Activated naive CD8-positive, alpha-beta T cell (primary cell): ENCODE results near the gene PRIM2.
"Not testable (repeated sequence)": the region's sequence is repeated elsewhere in the genome, so short reads cannot be mapped to it uniquely, and the experiment has no call there.

Experiments used
- H3K27ac Mint-ChIP-seq: one replicate; pipeline ENCODE4 v1.8.0; 2021; ENCODE audit warnings: mixed read lengths
- H3K27me3 Mint-ChIP-seq: one replicate; pipeline ENCODE4 v1.8.0; 2021; ENCODE audit warnings: mixed read lengths
- H3K36me3 Mint-ChIP-seq: one replicate; pipeline ENCODE4 v1.8.0; 2021; ENCODE audit warnings: mixed read lengths
- H3K4me1 Mint-ChIP-seq: one replicate; pipeline ENCODE4 v1.8.0; 2021; ENCODE audit warnings: low read depth, mixed read lengths
- H3K4me3 Mint-ChIP-seq: one replicate; pipeline ENCODE4 v1.8.0; 2021; ENCODE audit warnings: mild to moderate bottlenecking, mixed read lengths
- H3K9me3 Mint-ChIP-seq: one replicate; pipeline ENCODE4 v1.8.0; 2021; ENCODE audit warnings: low read depth, mixed read lengths

The PRIM2 gene

GRCh38 chr6:57315851-57316250 lies 1.6 kb upstream of the PRIM2 start:
- Mint-ChIP-seq H3K36me3 (peaks cover 9% of the 10 kb centered on the region), H3K27ac (no peak overlapping the region), H3K4me3 (no peak overlapping the region), H3K27me3 (no peaks in the 10 kb centered on the region), H3K4me1 (peaks cover 24% of the 10 kb centered on the region), H3K9me3 (no peaks in the 10 kb centered on the region)

- Mint-ChIP-seq H3K4me1 (peaks cover 30% of the 10 kb centered on the region), H3K9me3 (no peaks in the 10 kb centered on the region), H3K36me3 (peaks cover 14% of the 10 kb centered on the region), H3K27me3 (no peaks in the 10 kb centered on the region), H3K4me3 (peak overlapping the region; percentile 99), H3K27ac (peak overlapping the region; percentile 73)
Observed at GRCh38 chr6:57316581-57317059, 810 bp upstream of the PRIM2 start.

- H3K4me3 Mint-ChIP-seq = no peak overlapping the region
- H3K27me3 Mint-ChIP-seq = no peaks in the 10 kb centered on the region
- H3K4me1 Mint-ChIP-seq = peaks cover 17% of the 10 kb centered on the region
- H3K9me3 Mint-ChIP-seq = peaks cover 7% of the 10 kb centered on the region
- H3K36me3 Mint-ChIP-seq = peaks cover 39% of the 10 kb centered on the region
- no peak overlapping the region for H3K27ac Mint-ChIP-seq
Observed at GRCh38 chr6:57324538-57324937, 7.1 kb downstream of the PRIM2 start.

GRCh38 chr6:57327311-57327710 lies 9.9 kb downstream of the PRIM2 start:
- Mint-ChIP-seq H3K36me3 (peaks cover 46% of the 10 kb centered on the region), H3K27ac (no peak overlapping the region), H3K4me1 (peaks cover 11% of the 10 kb centered on the region), H3K4me3 (no peak overlapping the region), H3K27me3 (no peaks in the 10 kb centered on the region), H3K9me3 (peaks cover 17% of the 10 kb centered on the region)

GRCh38 chr6:57328074-57328473 lies 10.6 kb downstream of the PRIM2 start:
- Mint-ChIP-seq H3K36me3 (peaks cover 47% of the 10 kb centered on the region), H3K9me3 (peaks cover 23% of the 10 kb centered on the region), H3K4me3 (no peak overlapping the region), H3K4me1 (peaks cover 7% of the 10 kb centered on the region), H3K27me3 (no peaks in the 10 kb centered on the region), H3K27ac (no peak overlapping the region)

GRCh38 chr6:57329933-57330332 lies 12.5 kb downstream of the PRIM2 start:
- peaks cover 58% of the 10 kb centered on the region for H3K36me3 Mint-ChIP-seq
- H3K27ac Mint-ChIP-seq = no peak overlapping the region
- no peak overlapping the region for H3K4me3 Mint-ChIP-seq
- peaks cover 7% of the 10 kb centered on the region for H3K4me1 Mint-ChIP-seq
- peaks cover 23% of the 10 kb centered on the region for H3K9me3 Mint-ChIP-seq
- H3K27me3 Mint-ChIP-seq = no peaks in the 10 kb centered on the region

- peaks cover 4% of the 10 kb centered on the region for H3K9me3 Mint-ChIP-seq
- H3K27ac Mint-ChIP-seq = no peak overlapping the region
- no peaks in the 10 kb centered on the region for H3K4me1 Mint-ChIP-seq
- H3K36me3 Mint-ChIP-seq = peaks cover 4% of the 10 kb centered on the region
- H3K4me3 Mint-ChIP-seq = no peak overlapping the region
- H3K27me3 Mint-ChIP-seq = no peaks in the 10 kb centered on the region
Observed at GRCh38 chr6:57342148-57342669, 24.8 kb downstream of the PRIM2 start.

- not testable (repeated sequence) for H3K9me3 Mint-ChIP-seq, H3K36me3 Mint-ChIP-seq, H3K27me3 Mint-ChIP-seq, H3K4me3 Mint-ChIP-seq, H3K27ac Mint-ChIP-seq, H3K4me1 Mint-ChIP-seq
Observed at GRCh38 chr6:57343342-57343741, 25.9 kb downstream of the PRIM2 start.

- peaks cover 14% of the 10 kb centered on the region for H3K4me1 Mint-ChIP-seq
- not testable (repeated sequence) for H3K36me3 Mint-ChIP-seq, H3K27ac Mint-ChIP-seq, H3K27me3 Mint-ChIP-seq, H3K9me3 Mint-ChIP-seq, H3K4me3 Mint-ChIP-seq
Observed at GRCh38 chr6:57346715-57347114, 29.3 kb downstream of the PRIM2 start.

GRCh38 chr6:57347597-57347996 lies 30.2 kb downstream of the PRIM2 start:
- not testable (repeated sequence) for H3K9me3 Mint-ChIP-seq, H3K27ac Mint-ChIP-seq
- peaks cover 14% of the 10 kb centered on the region for H3K4me1 Mint-ChIP-seq

GRCh38 chr6:57350443-57350842 lies 33.0 kb downstream of the PRIM2 start:
- H3K9me3 Mint-ChIP-seq, H3K4me3 Mint-ChIP-seq, H3K36me3 Mint-ChIP-seq, H3K27ac Mint-ChIP-seq, H3K27me3 Mint-ChIP-seq: not testable (repeated sequence)
- peaks cover 14% of the 10 kb centered on the region for H3K4me1 Mint-ChIP-seq

More at GRCh38 chr6:57347597-57347996, 30.2 kb downstream of the PRIM2 start:
- not testable (repeated sequence) for H3K36me3 Mint-ChIP-seq, H3K27me3 Mint-ChIP-seq, H3K4me3 Mint-ChIP-seq

- not testable (repeated sequence) for H3K27me3 Mint-ChIP-seq, H3K36me3 Mint-ChIP-seq, H3K27ac Mint-ChIP-seq, H3K4me3 Mint-ChIP-seq, H3K9me3 Mint-ChIP-seq
- peaks cover 17% of the 10 kb centered on the region for H3K4me1 Mint-ChIP-seq
Observed at GRCh38 chr6:57352596-57352995, 35.2 kb downstream of the PRIM2 start.

- H3K4me3 Mint-ChIP-seq, H3K27me3 Mint-ChIP-seq, H3K4me1 Mint-ChIP-seq, H3K9me3 Mint-ChIP-seq, H3K27ac Mint-ChIP-seq, H3K36me3 Mint-ChIP-seq: not testable (repeated sequence)
Observed at GRCh38 chr6:57358319-57358718, 40.9 kb downstream of the PRIM2 start.

- not testable (repeated sequence) for H3K4me3 Mint-ChIP-seq, H3K27me3 Mint-ChIP-seq, H3K9me3 Mint-ChIP-seq, H3K4me1 Mint-ChIP-seq, H3K27ac Mint-ChIP-seq, H3K36me3 Mint-ChIP-seq
Observed at GRCh38 chr6:57359766-57360165, 42.3 kb downstream of the PRIM2 start.

GRCh38 chr6:57362340-57362739 lies 44.9 kb downstream of the PRIM2 start:
- not testable (repeated sequence) for H3K4me3 Mint-ChIP-seq, H3K27me3 Mint-ChIP-seq, H3K4me1 Mint-ChIP-seq, H3K9me3 Mint-ChIP-seq, H3K36me3 Mint-ChIP-seq, H3K27ac Mint-ChIP-seq

GRCh38 chr6:57365076-57365583 lies 47.7 kb downstream of the PRIM2 start:
- not testable (repeated sequence) for H3K36me3 Mint-ChIP-seq, H3K4me3 Mint-ChIP-seq, H3K4me1 Mint-ChIP-seq, H3K27ac Mint-ChIP-seq, H3K9me3 Mint-ChIP-seq, H3K27me3 Mint-ChIP-seq
